Measurements from ENCODE around the gene C17orf58.
"Not testable (repeated sequence)": the region's sequence is repeated elsewhere in the genome, so short reads cannot be mapped to it uniquely, and the experiment has no call there.

Gene C17orf58

DNA sequence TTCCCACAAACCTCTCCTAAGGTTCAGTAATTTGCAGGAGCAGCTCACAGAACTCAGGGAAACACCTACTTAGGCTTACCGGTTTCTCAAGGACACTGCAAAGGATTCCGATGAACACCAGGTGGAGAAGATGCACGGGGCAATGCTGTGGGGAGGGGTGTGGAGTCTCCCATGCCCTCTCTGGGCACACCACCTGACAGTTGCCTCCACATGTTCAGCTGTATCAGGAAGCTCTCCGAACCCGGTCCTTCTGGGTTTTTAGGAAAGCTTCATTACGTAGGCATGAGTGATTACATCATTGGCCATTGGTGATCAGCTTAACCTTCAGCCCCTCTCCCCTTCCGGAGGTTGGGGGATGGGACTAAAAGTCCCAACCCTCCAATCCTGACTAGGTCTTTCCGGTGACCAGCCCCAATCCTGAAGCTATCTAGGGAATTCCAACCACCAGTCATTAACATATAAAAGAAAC, 21.6 kb downstream of the C17orf58 start:
- in situ Hi-C loops (cut with HindIII; ENCODE audit: low sequenced_read_pairs): no loop called here

DNA sequence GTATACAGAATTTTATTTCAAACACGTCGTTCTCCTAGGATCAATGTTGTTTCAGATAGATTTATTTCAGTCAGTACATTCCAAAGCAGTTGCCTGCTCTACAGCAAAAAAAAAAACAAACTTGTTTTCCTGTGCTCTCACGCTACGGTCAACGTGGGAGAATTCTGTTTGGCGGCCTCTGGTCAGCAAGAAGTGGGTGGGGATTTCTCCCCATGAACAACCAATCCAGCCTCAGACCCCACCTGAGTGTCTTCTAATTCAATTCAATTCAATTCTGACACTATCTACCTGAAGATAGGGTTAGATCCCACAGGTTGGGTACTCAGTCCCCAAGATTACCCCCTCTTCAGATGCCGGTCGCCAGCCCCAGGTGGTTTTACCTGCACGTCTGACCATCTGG, 22.1 kb downstream of the C17orf58 start:
- no peak overlapping the region for H3K4me3 ChIP-seq (ENCODE audit: low read depth, low read length)
- in situ Hi-C loops (cut with HindIII; ENCODE audit: low sequenced_read_pairs): no loop called here
- TF ChIP-seq, protein P1, sequence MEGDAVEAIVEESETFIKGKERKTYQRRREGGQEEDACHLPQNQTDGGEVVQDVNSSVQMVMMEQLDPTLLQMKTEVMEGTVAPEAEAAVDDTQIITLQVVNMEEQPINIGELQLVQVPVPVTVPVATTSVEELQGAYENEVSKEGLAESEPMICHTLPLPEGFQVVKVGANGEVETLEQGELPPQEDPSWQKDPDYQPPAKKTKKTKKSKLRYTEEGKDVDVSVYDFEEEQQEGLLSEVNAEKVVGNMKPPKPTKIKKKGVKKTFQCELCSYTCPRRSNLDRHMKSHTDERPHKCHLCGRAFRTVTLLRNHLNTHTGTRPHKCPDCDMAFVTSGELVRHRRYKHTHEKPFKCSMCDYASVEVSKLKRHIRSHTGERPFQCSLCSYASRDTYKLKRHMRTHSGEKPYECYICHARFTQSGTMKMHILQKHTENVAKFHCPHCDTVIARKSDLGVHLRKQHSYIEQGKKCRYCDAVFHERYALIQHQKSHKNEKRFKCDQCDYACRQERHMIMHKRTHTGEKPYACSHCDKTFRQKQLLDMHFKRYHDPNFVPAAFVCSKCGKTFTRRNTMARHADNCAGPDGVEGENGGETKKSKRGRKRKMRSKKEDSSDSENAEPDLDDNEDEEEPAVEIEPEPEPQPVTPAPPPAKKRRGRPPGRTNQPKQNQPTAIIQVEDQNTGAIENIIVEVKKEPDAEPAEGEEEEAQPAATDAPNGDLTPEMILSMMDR (IDR thresholded peaks at IDR 0.05; ENCODE audit: low read depth, low read length, missing control alignments): no peak
- DNase-seq (ENCODE audit: low read depth): no peak

More for the DNA sequence above, 21.6 kb downstream of the C17orf58 start:
- no peak overlapping the region for H3K4me3 ChIP-seq (ENCODE audit: low read depth, low read length)
- TF ChIP-seq, protein P1 (IDR thresholded peaks at IDR 0.05; ENCODE audit: low read depth, low read length, missing control alignments): no peak
- no peak for DNase-seq (ENCODE audit: low read depth)

DNA sequence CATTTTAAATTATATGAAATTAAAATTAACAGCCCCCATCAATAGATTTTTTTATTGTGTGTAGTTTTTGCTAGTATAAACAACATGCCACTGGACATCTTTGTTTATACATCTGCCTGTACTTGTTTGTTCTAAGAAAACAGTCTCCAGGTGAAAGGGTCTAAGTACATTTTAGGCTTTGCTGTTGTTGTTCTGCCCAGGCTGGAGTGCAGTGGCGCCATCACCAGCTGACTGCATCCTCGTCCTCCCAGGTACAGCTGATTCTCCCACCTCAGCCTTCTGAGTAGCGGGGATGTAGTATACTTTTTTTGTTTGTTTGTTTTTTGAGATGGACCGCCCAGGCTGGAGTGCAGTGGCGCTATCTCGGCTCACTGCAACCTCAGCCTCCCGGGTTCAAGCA, 25.5 kb downstream of the C17orf58 start:
- H3K4me3 ChIP-seq (ENCODE audit: low read depth, low read length): no peak overlapping the region
- no peak for DNase-seq (ENCODE audit: low read depth)
- TF ChIP-seq, protein P1 (IDR thresholded peaks at IDR 0.05; ENCODE audit: low read depth, low read length, missing control alignments): no peak
- in situ Hi-C loops (cut with HindIII; ENCODE audit: low sequenced_read_pairs): no loop called here

DNA sequence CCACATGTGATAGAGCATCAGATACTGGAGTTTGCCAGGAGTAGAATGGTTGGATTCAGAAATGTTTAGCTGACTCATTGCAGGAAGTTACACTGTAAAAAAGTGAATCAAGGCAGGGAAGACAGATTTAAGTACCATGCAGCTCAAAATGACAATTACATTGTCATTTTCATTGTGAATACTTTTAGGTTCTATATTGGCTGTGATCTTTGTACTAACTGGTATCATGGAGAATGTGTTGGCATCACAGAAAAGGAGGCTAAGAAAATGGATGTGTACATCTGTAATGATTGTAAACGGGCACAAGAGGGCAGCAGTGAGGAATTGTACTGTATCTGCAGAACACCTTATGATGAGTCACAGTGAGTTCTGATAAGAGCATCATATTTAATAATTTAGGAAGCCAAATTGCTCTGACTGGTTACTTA, 33.1 kb downstream of the C17orf58 start:
- TF ChIP-seq, protein P1 (IDR thresholded peaks at IDR 0.05; ENCODE audit: low read depth, low read length, missing control alignments): peak; percentile 53
- in situ Hi-C loops (cut with HindIII; ENCODE audit: low sequenced_read_pairs); H3K4me3 ChIP-seq (ENCODE audit: low read depth, low read length): not testable (repeated sequence)
- DNase-seq (ENCODE audit: low read depth): peak; percentile 31

DNA sequence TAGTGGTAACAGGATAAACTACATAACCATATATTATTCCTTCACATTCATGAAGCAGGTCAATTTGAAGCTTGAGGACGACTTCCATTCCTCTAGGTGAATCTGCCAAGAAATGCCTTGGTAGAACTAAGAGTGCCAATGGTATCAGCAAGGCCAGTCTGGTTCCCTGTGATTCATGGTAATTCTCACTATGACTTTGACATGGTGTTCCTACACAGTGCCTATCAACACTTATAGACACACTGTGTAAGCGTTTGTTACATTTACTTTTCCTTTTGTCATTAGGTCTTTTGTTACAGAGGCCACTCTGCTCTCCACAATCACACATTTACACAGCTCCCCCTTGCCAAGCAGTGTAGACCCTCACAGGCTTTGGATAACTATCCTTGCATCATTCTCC, 34.1 kb downstream of the C17orf58 start:
- DNase-seq (ENCODE audit: low read depth); in situ Hi-C loops (cut with HindIII; ENCODE audit: low sequenced_read_pairs); H3K4me3 ChIP-seq (ENCODE audit: low read depth, low read length): not testable (repeated sequence)

DNA sequence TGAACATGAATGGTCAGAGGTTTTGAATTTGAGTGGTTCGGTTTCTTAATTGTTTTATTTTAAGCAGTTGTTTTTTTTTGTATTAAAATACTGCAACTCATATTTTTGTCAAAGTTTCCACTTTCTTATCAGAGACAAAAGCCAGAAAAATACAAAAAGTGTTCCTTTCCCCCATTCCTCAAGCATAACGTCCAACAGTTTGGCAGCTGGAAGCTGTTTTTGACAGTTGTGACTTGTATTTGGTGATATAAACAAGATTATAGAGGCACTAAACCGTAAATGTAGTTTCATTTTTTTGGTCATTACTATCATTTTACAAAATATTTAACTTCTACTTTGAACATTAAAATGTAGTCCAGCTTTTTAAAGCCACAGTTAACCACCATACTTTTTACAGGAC, 36.0 kb downstream of the C17orf58 start:
- in situ Hi-C loops (cut with HindIII; ENCODE audit: low sequenced_read_pairs); H3K4me3 ChIP-seq (ENCODE audit: low read depth, low read length): not testable (repeated sequence)

DNA sequence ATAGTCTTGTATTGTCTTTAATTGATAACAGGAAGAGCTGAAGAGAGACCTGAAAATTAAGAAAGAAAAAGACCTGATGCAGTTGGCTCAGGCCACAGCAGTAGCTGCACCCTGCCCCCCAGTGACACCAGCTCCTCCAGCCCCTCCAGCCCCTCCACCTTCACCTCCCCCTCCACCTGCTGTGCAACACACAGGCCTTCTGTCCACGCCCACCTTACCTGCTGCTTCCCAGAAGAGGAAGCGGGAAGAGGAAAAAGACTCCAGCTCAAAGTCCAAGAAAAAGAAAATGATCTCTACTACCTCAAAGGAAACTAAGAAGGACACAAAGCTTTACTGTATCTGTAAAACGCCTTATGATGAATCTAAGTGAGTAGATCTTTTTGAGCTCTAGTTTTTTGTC, 36.8 kb downstream of the C17orf58 start:
- in situ Hi-C loops (cut with HindIII; ENCODE audit: low sequenced_read_pairs): no loop called here
- TF ChIP-seq, protein P1 (IDR thresholded peaks at IDR 0.05; ENCODE audit: low read depth, low read length, missing control alignments): no peak
- H3K4me3 ChIP-seq (ENCODE audit: low read depth, low read length): no peak overlapping the region
- DNase-seq (ENCODE audit: low read depth): no peak

More for the DNA sequence above, 36.0 kb downstream of the C17orf58 start:
- DNase-seq (ENCODE audit: low read depth): not testable (repeated sequence)

DNA sequence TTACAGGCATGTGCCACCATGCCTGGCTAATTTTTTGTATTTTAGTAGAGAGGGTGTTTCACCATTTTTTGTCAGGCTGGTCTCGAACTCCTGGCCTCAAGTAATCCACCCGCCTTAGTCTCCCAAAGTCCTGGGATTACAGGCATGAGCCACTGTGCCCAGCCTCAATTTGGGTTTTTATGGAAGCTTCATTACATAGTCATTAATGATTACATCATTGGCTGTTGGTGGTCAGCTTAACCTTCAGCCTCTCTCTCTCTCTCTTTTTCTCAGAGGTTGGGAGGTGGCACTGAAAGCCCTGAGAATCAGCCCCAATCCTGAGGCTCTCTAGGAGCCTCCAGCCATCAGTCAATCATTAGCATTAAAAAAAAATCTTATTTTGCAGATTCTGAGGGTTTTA, 45.3 kb downstream of the C17orf58 start:
- no peak for DNase-seq (ENCODE audit: low read depth)
- in situ Hi-C loops (cut with HindIII; ENCODE audit: low sequenced_read_pairs): no loop called here
- H3K4me3 ChIP-seq (ENCODE audit: low read depth, low read length): no peak overlapping the region
- TF ChIP-seq, protein P1 (IDR thresholded peaks at IDR 0.05; ENCODE audit: low read depth, low read length, missing control alignments): no peak
